Subcutaneous adipose tissue (tissue), 4 donors: Measurements from ENCODE around the gene NCOA6. TPM values are rescaled to one million over a fixed set of nuclear protein-coding genes. Genes with fewer than 3 reads are reported as not detected.

Experiments used
- total RNA-seq, 4 donors: library from RNA; depleted of rRNA; stranded (reverse); fragments of >200 nt; gene quantifications; one replicate each; pipeline ENCODE4 v1.1.0, GENCODE V29; 2016
- TF ChIP-seq, protein P1 (sequence below): fragments of 450-650 bp; IDR thresholded peaks from one replicate; pipeline ENCODE4 v1.5.1; 2016; ENCODE audit warnings: low read depth, mild to moderate bottlenecking, control low read depth, antibody characterized with exemption, moderate library complexity

Gene NCOA6
- total RNA-seq, 4 donors from 2014 or later, result 16.0 to 23.5 (median 20.4) TPM

DNA sequence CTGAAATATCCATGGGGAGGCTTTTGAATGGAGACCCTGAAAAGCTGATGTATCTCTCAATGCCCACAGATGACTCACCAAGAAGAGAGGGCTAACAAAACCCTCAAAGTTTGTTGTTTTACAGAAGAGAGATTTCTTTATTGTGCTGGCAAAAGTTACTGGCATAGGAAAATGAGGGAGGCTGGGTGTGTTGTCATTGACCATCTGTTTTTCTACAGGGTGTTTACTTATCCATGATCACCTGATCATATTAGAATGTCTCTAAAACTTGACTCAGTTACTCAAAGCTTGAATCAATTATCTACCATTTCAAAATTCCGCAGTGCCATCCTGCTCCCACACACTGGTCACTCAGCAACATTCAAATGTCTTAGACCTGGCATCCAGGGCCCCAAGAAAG, 9.8 kb downstream of the NCOA6 start:
- TF ChIP-seq, protein P1, sequence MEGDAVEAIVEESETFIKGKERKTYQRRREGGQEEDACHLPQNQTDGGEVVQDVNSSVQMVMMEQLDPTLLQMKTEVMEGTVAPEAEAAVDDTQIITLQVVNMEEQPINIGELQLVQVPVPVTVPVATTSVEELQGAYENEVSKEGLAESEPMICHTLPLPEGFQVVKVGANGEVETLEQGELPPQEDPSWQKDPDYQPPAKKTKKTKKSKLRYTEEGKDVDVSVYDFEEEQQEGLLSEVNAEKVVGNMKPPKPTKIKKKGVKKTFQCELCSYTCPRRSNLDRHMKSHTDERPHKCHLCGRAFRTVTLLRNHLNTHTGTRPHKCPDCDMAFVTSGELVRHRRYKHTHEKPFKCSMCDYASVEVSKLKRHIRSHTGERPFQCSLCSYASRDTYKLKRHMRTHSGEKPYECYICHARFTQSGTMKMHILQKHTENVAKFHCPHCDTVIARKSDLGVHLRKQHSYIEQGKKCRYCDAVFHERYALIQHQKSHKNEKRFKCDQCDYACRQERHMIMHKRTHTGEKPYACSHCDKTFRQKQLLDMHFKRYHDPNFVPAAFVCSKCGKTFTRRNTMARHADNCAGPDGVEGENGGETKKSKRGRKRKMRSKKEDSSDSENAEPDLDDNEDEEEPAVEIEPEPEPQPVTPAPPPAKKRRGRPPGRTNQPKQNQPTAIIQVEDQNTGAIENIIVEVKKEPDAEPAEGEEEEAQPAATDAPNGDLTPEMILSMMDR, result no peak

GRCh38 chr20:34808583-34808982, 16.9 kb downstream of the NCOA6 start:
- TF ChIP-seq, protein P1, result no peak

GRCh38 chr20:34806255-34806654, 19.2 kb downstream of the NCOA6 start:
- TF ChIP-seq, protein P1, result no peak

DNA sequence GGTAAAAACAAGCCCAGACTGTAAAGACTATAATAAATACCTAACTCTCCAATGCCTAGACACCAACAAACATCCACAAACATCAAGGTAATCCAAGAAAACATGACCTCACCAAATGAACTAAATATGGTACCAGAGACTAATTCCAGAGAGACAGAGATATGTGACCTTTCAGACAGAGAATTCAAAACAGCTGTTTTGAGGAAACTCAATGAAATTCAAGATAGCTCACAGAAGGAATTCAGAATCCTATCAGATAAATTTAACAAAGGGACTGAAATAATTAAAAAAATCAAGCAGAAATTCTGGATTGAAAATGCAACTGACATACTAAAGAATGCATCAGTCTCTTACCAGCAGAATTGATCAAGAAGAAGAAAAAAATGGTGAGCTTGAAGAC, 26.6 kb downstream of the NCOA6 start:
- TF ChIP-seq, protein P1, result no peak

GRCh38 chr20:34798328-34798727, 27.1 kb downstream of the NCOA6 start:
- TF ChIP-seq, protein P1, result no peak

DNA sequence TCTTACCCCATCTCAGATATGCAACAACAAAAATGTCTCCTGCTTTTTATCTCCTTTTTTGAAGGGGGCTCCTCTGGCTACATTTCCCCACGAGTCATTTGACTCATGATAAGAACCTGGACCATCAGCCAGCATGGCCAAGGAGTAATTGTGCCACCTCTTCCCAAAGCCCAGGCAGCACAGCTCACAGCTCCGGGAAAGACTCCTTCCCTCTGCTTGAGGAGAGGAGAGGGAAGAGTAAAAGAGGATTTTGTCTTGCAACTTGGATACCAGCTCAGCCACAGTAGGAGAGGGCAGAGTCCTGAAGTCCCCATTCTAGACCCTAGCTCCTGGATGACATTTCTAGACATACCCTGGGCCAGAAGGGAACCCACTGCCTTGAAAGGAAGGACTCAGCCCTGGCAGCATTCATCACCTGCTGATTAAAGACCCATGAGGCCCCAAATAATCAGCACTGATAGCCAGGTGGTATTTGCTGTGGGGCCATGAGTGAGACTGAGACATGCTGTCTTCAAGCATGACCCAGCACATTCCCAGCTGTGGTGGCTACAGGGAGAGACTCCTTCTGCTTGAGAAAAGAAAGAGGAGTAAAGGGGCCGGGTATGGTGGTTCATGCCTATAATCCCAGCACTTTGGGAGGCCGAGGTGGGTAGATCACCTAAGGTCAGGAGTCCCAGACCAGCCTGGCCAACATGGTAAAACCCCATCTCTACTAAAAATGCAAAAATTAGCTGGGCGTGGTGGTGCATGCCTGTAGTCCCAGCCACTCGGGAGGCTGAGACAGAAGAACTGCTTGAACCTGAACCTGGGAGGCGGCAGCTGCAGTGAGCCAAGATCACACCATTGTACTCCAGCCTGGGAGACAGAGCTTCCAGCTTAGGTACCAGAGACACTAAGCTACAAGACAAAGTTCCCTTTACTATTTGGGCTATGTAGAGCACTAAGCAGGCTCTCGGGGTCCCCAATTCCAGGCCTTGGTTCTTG, 28.1 kb downstream of the NCOA6 start:
- TF ChIP-seq, protein P1, result no peak

DNA sequence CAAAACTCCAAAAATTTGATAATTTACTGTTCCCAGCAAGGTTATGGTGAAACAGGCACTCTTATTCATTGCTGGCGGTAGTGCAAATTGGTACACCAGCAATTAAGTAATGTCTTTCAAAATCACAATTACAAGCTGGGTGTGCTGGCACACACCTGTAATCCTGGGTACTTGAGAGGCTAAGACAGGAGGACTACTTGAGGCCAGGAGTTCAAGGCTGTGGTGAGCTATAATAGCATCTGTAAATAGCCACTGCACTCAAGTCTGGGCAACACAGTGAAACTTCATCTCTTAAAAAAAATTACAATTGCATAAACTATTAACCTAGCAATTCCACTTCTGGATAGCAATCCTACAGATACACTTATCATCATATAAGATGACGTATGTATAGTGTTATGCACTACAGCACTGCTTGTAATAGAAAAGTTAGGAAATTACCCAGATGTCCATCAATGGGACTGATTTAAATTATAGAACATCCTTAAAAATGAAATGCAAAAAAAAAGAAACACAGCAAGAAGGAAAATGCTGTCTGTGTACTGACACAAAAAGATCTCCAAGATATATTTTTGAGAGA, 31.4 kb downstream of the NCOA6 start:
- TF ChIP-seq, protein P1, result no peak
